Nephron progenitor cell (in vitro differentiated cells): ENCODE measurements around the gene KCNH1.

Source experiments
- DNase-seq: peaks from one replicate; pipeline ENCODE4 v3.0.0; 2021
- H3K27ac Mint-ChIP-seq: 2 replicates; pipeline ENCODE4 v1.8.0; 2021; ENCODE audit warnings: mild to moderate bottlenecking, moderate library complexity, mixed read lengths
- H3K27me3 Mint-ChIP-seq: 2 replicates; pipeline ENCODE4 v1.8.0; 2021; ENCODE audit warnings: mild to moderate bottlenecking, low read depth, mixed read lengths; ENCODE audit not compliant: poor library complexity
- H3K36me3 Mint-ChIP-seq: 2 replicates; pipeline ENCODE4 v1.8.0; 2021; ENCODE audit warnings: low read depth, mixed read lengths
- H3K4me1 Mint-ChIP-seq: 2 replicates; pipeline ENCODE4 v1.8.0; 2021; ENCODE audit warnings: mixed read lengths
- H3K4me3 Mint-ChIP-seq: 2 replicates; pipeline ENCODE4 v1.8.0; 2021; ENCODE audit warnings: mild to moderate bottlenecking, moderate library complexity, mixed read lengths
- H3K9me3 Mint-ChIP-seq: 2 replicates; pipeline ENCODE4 v1.8.0; 2021; ENCODE audit warnings: mild to moderate bottlenecking, moderate library complexity, mixed read lengths
- CTCF ChIP-seq: fragments of 200-600 bp; sonication (generic); IDR thresholded peaks from 2 replicates; pipeline ENCODE4 v1.5.0; 2021; ENCODE audit warnings: antibody characterized with exemption

KCNH1 gene

GRCh38 chr1:210918893-210919292, 215.1 kb downstream of the KCNH1 start:
- Mint-ChIP-seq H3K27ac (no peak overlapping the region), H3K4me1 (peaks cover 14% of the 10 kb centered on the region), H3K36me3 (no peaks in the 10 kb centered on the region), H3K9me3 (no peaks in the 10 kb centered on the region), H3K27me3 (peaks cover 2% of the 10 kb centered on the region), H3K4me3 (no peak overlapping the region)
- TF ChIP-seq CTCF: no peak
- no peak for DNase-seq

DNA sequence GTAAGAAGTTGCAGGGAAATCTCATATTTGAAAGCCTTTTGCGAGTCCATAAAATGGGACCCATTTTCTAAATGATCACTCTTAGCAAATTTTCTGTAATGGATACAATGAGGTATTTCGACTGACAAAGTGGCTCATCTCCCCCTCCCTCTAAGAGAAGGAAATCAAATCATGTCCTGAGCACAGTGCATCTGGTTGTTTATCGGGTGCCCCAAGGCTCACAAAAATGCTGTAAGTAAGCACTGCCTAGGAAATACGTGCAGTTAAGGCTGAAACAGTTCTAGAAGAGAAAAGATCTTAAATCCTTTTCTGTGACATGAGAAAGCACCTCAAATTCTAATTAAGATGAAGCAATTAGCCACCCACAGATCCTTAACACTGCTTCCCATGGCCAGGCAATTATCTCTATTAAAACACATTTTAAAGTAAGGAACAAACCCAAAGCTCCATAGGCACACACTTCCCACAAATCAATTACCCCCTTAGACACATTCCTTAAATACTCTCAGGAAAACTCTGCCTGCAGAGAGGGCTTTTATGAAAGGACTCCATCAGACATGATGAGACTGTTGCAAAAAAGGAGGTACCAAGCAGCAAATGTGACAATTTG, 216.3 kb downstream of the KCNH1 start:
- TF ChIP-seq CTCF: no peak
- Mint-ChIP-seq H3K4me3 (no peak overlapping the region), H3K27ac (no peak overlapping the region), H3K36me3 (no peaks in the 10 kb centered on the region), H3K27me3 (peaks cover 2% of the 10 kb centered on the region), H3K9me3 (no peaks in the 10 kb centered on the region), H3K4me1 (peaks cover 14% of the 10 kb centered on the region)
- no peak for DNase-seq

GRCh38 chr1:210916548-210916947, 217.4 kb downstream of the KCNH1 start:
- Mint-ChIP-seq H3K4me3 (no peak overlapping the region), H3K36me3 (no peaks in the 10 kb centered on the region), H3K9me3 (no peaks in the 10 kb centered on the region), H3K27ac (no peak overlapping the region), H3K27me3 (peaks cover 2% of the 10 kb centered on the region), H3K4me1 (peaks cover 14% of the 10 kb centered on the region)
- DNase-seq: no peak
- TF ChIP-seq CTCF: no peak

DNA sequence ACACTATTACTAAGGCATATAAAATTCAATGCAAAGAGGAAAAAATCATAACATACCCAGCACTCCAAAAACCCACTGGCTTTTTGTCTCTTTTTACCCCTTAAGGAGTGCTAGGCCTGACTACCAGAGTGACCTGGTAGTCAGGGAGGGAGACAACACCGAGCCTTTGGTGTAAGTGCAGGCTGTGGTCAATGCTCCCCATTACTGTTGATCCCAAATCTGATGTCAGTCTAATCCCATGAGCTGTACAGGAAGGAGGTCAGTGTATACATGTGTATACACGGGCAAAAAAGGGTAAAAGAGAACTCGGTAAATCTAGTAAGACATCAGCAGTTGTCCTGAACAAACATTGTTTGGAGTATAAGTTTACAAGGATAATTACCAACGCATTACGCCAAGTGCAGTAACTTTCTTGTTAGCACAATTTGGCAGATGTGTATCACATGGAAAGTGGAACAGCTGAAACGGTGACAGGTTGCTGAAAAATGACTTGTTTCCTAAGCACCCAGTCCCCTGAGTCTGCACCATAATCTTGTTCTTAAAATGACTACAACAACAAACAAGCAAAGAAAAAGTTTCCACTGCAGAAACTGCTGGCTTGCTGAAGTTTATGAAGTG, 217.9 kb downstream of the KCNH1 start:
- no peaks in the 10 kb centered on the region for H3K9me3 Mint-ChIP-seq
- peaks cover 2% of the 10 kb centered on the region for H3K27me3 Mint-ChIP-seq
- H3K4me3 Mint-ChIP-seq: no peak overlapping the region
- H3K36me3 Mint-ChIP-seq: no peaks in the 10 kb centered on the region
- H3K27ac Mint-ChIP-seq: no peak overlapping the region
- TF ChIP-seq CTCF: no peak
- H3K4me1 Mint-ChIP-seq: peaks cover 14% of the 10 kb centered on the region
- no peak for DNase-seq

DNA sequence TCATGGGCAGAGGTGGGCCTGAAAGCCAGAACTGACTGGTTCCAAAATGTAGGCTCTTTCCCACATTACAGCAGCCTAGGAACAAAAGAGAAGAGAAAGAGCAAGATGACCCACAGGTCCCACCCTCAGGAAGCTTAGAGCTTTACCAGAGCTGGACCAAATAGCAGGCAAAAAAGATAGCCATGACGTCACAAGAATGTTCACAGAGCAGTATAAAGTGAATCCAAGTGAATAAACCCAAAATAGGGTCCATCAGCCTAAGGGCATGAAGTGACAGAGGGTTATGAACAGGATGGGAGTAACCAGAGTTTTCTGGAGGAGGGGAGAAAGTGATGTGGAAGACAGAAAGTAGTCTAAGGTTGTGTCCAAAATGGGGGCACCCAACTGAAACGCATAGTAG, 221.2 kb downstream of the KCNH1 start:
- H3K4me1 Mint-ChIP-seq: peaks cover 8% of the 10 kb centered on the region
- no peak overlapping the region for H3K4me3 Mint-ChIP-seq
- H3K9me3 Mint-ChIP-seq: no peaks in the 10 kb centered on the region
- TF ChIP-seq CTCF: no peak
- no peak overlapping the region for H3K27ac Mint-ChIP-seq
- H3K36me3 Mint-ChIP-seq: no peaks in the 10 kb centered on the region
- H3K27me3 Mint-ChIP-seq: peaks cover 2% of the 10 kb centered on the region
- no peak for DNase-seq

DNA sequence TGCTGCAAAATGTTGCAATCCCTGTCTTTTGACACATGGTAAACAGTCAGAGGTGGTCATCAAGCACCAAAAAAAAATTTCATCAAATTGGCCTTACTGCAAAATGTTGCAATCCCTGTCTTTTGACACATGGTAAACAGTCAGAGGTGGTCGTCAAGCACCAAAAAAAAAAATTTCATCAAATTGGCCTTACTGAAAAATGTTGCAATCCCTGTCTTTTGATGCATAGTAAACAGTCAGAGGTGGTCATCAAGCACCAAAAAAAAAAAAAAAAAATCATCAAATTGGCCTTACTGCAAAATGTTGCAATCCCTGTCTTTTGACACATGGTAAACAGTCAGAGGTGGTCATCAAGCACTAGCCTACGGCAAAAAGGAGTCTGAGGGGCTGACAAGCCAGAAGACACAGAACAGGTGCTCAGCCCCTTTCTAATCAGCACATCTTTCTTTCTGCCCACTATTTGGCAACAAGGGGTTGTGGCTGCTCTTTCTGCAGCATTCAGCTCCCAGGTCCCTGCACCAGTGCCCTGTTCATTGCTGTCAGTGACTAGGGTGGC, 223.8 kb downstream of the KCNH1 start:
- no peak overlapping the region for H3K4me3 Mint-ChIP-seq
- TF ChIP-seq CTCF: no peak
- peaks cover 3% of the 10 kb centered on the region for H3K27me3 Mint-ChIP-seq
- DNase-seq: no peak
- no peak overlapping the region for H3K27ac Mint-ChIP-seq
- H3K9me3 Mint-ChIP-seq: no peaks in the 10 kb centered on the region
- no peaks in the 10 kb centered on the region for H3K36me3 Mint-ChIP-seq
- peaks cover 17% of the 10 kb centered on the region for H3K4me1 Mint-ChIP-seq
